ENCODE measurements around the gene GAN.

Gene GAN

DNA sequence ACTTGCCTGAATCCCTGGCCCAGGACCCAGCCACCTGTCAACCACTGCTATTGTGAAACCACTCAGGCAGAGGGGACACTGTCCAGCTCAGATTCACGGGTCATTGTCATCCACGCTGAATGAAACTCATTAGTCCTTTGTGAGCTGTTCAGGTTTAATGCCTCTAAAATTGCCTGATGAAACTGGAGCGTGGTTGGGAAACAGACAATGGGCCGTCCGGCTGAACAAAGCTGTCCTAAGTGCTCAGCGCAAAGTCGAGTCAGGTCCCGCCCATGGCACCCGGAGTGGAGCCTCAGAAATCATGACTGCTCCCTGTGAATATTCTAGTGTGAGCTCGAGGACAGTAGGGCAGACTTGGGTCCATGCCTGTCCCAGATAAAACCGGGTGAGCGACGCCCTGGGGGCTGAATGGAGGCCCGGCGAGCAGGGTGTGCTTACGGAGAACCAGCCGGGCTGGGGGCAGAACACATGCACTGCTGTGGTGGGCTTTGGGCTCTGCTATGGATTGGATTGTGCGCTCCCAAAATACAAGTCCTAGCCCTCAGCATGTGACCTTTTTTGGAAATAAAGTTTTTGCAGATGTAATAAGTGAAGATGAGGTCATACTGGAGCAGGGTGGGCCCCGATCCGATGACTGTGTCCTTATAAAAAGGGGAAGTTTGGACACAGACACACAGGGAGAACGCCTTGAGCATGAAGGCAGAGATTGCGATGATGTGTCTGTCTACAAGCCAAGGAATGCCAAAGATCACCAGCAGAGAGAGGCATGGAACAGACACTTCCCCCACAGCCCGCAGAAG is 117.0 kb downstream of the GAN start:
- no peak for DNase-seq (ENCODE audit: low read depth)

DNA sequence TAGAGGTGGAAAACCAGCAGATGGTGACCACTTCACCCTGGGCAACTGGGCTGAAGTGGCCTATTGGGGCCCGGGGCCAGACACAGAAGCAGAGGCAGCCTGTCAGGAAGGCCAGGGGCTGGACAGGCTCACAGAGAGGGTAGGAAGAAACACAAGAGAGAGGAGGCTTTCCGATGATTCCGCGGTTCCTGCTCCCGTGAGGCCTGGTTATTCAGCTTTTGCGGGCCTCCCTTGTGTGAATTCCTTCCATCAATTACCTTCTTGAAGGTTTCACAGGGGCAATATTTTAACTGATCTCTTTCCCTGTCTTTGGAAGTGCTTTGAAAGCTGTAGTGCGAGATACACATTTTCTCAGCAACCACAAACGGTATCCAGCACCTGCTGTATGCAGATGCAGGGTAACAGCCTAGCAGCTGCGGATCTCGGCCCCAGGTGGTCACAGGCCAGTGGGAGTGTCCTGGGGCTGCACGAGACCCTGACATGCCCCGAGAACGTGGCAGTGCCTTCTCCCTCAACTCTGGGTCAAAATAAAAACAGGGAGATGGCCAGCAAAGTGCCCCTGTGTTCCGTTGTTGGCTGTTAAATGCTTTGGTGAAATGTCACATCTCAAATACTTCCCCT is 118.3 kb downstream of the GAN start:
- no peak for DNase-seq (ENCODE audit: low read depth)

DNA sequence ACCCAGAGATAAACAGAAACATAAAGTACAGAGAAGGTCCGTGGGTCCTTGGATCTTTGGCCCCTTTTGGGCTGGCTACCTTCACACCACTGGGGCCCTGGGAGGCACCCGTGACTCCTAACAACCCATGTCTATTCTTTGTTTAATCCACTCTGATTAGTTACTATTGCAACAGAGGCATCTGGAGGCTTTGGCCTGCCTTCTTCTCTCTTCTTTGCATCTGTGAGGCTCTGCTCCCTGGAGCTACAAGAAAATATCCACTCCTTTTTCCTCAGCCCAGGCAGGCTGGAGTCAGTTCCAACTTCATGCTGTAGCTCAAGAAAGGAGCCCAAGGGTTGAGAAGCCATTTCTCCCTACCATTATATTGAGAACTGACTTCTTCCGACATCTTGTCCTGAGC is 120.3 kb downstream of the GAN start:
- DNase-seq (ENCODE audit: low read depth) = no peak

DNA sequence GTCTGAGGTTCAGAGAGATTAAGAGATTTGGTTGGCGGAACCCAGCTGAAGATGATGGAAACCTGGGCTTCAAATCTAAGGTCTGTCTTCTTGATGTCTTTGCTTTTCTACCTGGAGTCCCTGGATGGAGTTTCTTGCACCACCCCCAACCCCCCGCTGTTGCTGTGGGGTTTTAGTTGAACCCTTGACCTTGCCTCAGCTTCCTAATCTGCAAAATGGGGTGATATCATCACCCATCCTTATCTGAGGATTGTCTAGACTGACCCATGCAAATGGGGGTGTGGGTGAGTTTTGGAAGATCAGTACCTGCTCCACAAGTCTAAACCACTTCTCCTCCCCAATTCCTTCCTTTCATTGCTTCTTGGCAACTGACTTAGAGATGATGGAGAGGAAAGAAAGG is 120.8 kb downstream of the GAN start:
- DNase-seq (ENCODE audit: low read depth) = no peak

DNA sequence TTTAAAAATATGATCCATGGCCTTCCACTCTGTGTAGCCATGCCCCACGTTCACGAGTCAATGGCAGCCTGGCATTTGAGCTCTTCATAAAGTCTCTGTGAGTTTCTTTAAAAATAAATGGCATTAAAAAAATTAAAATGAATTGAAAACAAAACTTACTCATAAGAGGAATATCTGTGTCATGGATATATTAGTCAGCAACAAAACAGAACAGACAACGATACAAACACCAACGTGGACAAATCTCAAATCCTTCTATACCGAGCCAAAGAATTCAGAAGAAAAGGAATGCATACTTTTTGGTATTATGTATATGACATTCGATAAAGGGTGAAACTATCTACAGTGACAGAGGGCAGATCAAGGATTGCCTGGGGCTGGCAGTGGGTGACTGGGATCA is 121.6 kb downstream of the GAN start:
- DNase-seq (ENCODE audit: low read depth) = no peak

DNA sequence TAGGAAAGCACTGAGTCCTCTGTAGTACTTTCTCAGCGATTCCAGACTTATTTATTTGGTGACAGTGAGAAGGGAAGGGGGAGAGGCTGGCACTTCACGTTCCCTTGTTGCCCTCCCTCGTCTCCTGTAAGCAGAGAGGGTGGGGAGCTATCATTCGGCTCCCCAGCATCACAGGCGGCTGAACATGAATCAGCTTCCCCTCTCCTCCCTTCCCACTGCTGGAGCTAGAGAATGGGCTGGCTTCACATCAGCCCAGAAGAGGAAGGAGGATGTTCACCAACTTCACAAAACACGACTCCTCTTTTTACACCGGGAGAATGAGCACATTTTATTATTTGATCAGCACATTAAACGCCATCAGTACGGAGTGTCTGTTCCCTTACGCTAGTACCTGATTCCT is 123.1 kb downstream of the GAN start:
- no peak for DNase-seq (ENCODE audit: low read depth)

All from stimulated activated CD8-positive, alpha-beta memory T cell treated with anti-CD3 and anti-CD28 coated beads, Interleukin-7, amount 100 ng/mL, for 24 hours (primary cell).